ENCODE data around the gene EGFR.

- TF ChIP-seq EZH2 (optimal IDR thresholded peaks at IDR 0.05; ENCODE audit: low read depth, low read length) (no peak), CTCF (IDR thresholded peaks at IDR 0.05; ENCODE audit: low read length) (no peak)
Observed at GRCh38 chr7:55013851-55014250, 5.0 kb upstream of the EGFR start.
